ENCODE measurements around the gene DNPEP. TPM values are rescaled to one million over a fixed set of nuclear protein-coding genes. Genes with fewer than 3 reads are reported as not detected.

DNPEP gene
- total and polyA plus RNA-seq, 3 experiments from 2014 or later = 69.1 to 116 (median 112) TPM

- POLR2A ChIA-PET = no interaction called here
- no peak overlapping the region for H3K4me3 Mint-ChIP-seq
- peaks cover 3 to 14% (median 11%) of the 10 kb centered on the region in 3 donors for H3K4me1 Mint-ChIP-seq
- Histone ChIP-seq H3K9me3 (ENCODE audit: low read length) (no peaks in the 10 kb centered on the region), H3K27me3 (ENCODE audit: insufficient read depth, low read length, poor library complexity, severe bottlenecking) (peaks cover 5% of the 10 kb centered on the region), H3K4me1 (ENCODE audit: insufficient read depth, low read length) (peaks cover 10% of the 10 kb centered on the region), H3K36me3 (ENCODE audit: insufficient read depth, low read length) (no peaks in the 10 kb centered on the region), H3K4me3 (ENCODE audit: low read length) (no peak overlapping the region), H3K27ac (ENCODE audit: low read depth, low read length) (no peak overlapping the region)
- H3K9me3 Mint-ChIP-seq = no peaks in the 10 kb centered on the region
- CTCF ChIA-PET = interaction anchor here (1.0 kb wide), 1 partner anchor 23 kb away, joined by 3 read pairs; no protein-coding TSS in a partner anchor
- H3K27ac Mint-ChIP-seq = no peak overlapping the region
- no peak for DNase-seq
- peaks cover 17 to 49% of the 10 kb centered on the region in 2 donors for H3K27me3 Mint-ChIP-seq
- H3K36me3 Mint-ChIP-seq = no peaks in the 10 kb centered on the region
These were observed 64.3 kb downstream of the DNPEP start for GRCh38 chr2:219323434-219323833.

Other genes with a start within 250 kb of the DNPEP start
- 10 to 100 TPM; 22.4 to 24.5 TPM for gene NHEJ1, start 227.1 kb downstream of the DNPEP start, total RNA-seq
- 26.3 TPM for gene NHEJ1, start 227.1 kb downstream of the DNPEP start, polyA plus RNA-seq
- gene SLC23A3, start 217.9 kb downstream of the DNPEP start, total RNA-seq = 1 to 10 TPM; 2.3 to 2.6 TPM
- not detected for gene SLC23A3, start 217.9 kb downstream of the DNPEP start, polyA plus RNA-seq
- 10 to 100 TPM; 66.2 to 67.0 TPM for gene CNPPD1, start 211.0 kb downstream of the DNPEP start, total RNA-seq
- gene CNPPD1, start 211.0 kb downstream of the DNPEP start, polyA plus RNA-seq = 74.3 TPM
- 10 to 100 TPM; 67.6 to 76.1 TPM for gene RETREG2, start 209.6 kb downstream of the DNPEP start, total RNA-seq
- 65.9 TPM for gene RETREG2, start 209.6 kb downstream of the DNPEP start, polyA plus RNA-seq
- 10 to 100 TPM; 32.4 to 36.8 TPM for gene ZFAND2B, start 181.1 kb downstream of the DNPEP start, total RNA-seq
- 86.0 TPM for gene ZFAND2B, start 181.1 kb downstream of the DNPEP start, polyA plus RNA-seq
- 10 to 100 TPM; 22.1 to 22.8 TPM for gene ABCB6, start 169.0 kb downstream of the DNPEP start, total RNA-seq
- 2.1 TPM for gene ABCB6, start 169.0 kb downstream of the DNPEP start, polyA plus RNA-seq
- gene ATG9A, start 158.3 kb downstream of the DNPEP start, total RNA-seq = 10 to 100 TPM; 46.1 to 52.9 TPM
- gene ATG9A, start 158.3 kb downstream of the DNPEP start, polyA plus RNA-seq = 32.0 TPM
- gene ANKZF1, start 158.1 kb downstream of the DNPEP start, total RNA-seq = 10 to 100 TPM; 72.4 to 76.0 TPM
- gene ANKZF1, start 158.1 kb downstream of the DNPEP start, polyA plus RNA-seq = 32.5 TPM
- 1 to 10 TPM; 2.6 to 3.5 TPM for gene GLB1L, start 142.5 kb downstream of the DNPEP start, total RNA-seq
- gene GLB1L, start 142.5 kb downstream of the DNPEP start, polyA plus RNA-seq = 0.99 TPM
- 10 to 100 TPM; 23.0 to 26.1 TPM for gene STK16, start 142.4 kb downstream of the DNPEP start, total RNA-seq
- 18.6 TPM for gene STK16, start 142.4 kb downstream of the DNPEP start, polyA plus RNA-seq
- not detected for gene TUBA4B, start 134.7 kb downstream of the DNPEP start, total RNA-seq
- gene TUBA4B, start 134.7 kb downstream of the DNPEP start, polyA plus RNA-seq = not detected
- 100 to 1,000 TPM; 175 to 178 TPM for gene TUBA4A, start 134.0 kb downstream of the DNPEP start, total RNA-seq
- gene TUBA4A, start 134.0 kb downstream of the DNPEP start, polyA plus RNA-seq = 234 TPM
- 10 to 100 TPM; 48.5 to 56.4 TPM for gene DNAJB2, start 108.5 kb downstream of the DNPEP start, total RNA-seq
- 5.9 TPM for gene DNAJB2, start 108.5 kb downstream of the DNPEP start, polyA plus RNA-seq
- under 1 TPM in 1 of 2 experiments, not detected in 1; 0.11 TPM for gene PTPRN, start 78.5 kb downstream of the DNPEP start, total RNA-seq
- not detected for gene PTPRN, start 78.5 kb downstream of the DNPEP start, polyA plus RNA-seq
- not detected for gene RESP18, start 55.2 kb downstream of the DNPEP start, total RNA-seq
- gene RESP18, start 55.2 kb downstream of the DNPEP start, polyA plus RNA-seq = not detected
- gene DES, start 30.5 kb upstream of the DNPEP start, total RNA-seq = not detected
- not detected for gene DES, start 30.5 kb upstream of the DNPEP start, polyA plus RNA-seq
- gene SPEG, start 46.9 kb upstream of the DNPEP start, total RNA-seq = 1 to 10 TPM in 1 of 2 experiments, under 1 TPM in 1; 0.94 to 1.0 TPM
- gene SPEG, start 46.9 kb upstream of the DNPEP start, polyA plus RNA-seq = 0.48 TPM
- 10 to 100 TPM; 36.9 to 37.1 TPM for gene GMPPA, start 111.0 kb upstream of the DNPEP start, total RNA-seq
- gene GMPPA, start 111.0 kb upstream of the DNPEP start, polyA plus RNA-seq = 32.5 TPM
- not detected for gene ASIC4, start 126.6 kb upstream of the DNPEP start, total RNA-seq
- not detected for gene ASIC4, start 126.6 kb upstream of the DNPEP start, polyA plus RNA-seq
- gene CHPF, start 155.9 kb upstream of the DNPEP start, total RNA-seq = 10 to 100 TPM; 32.9 to 36.5 TPM
- gene CHPF, start 155.9 kb upstream of the DNPEP start, polyA plus RNA-seq = 8.7 TPM
- 1 to 10 TPM; 5.2 to 6.0 TPM for gene TMEM198, start 156.1 kb upstream of the DNPEP start, total RNA-seq
- gene TMEM198, start 156.1 kb upstream of the DNPEP start, polyA plus RNA-seq = not detected
- gene OBSL1, start 183.6 kb upstream of the DNPEP start, total RNA-seq = under 1 TPM; 0.48 to 0.69 TPM
- not detected for gene OBSL1, start 183.6 kb upstream of the DNPEP start, polyA plus RNA-seq
- not detected for gene INHA, start 184.4 kb upstream of the DNPEP start, total RNA-seq
- gene INHA, start 184.4 kb upstream of the DNPEP start, polyA plus RNA-seq = not detected
- gene STK11IP, start 209.9 kb upstream of the DNPEP start, total RNA-seq = 10 to 100 TPM; 26.2 to 32.2 TPM
- gene STK11IP, start 209.9 kb upstream of the DNPEP start, polyA plus RNA-seq = 12.6 TPM
- under 1 TPM in 1 of 2 experiments, not detected in 1; 0.13 TPM for gene SLC4A3, start 239.7 kb upstream of the DNPEP start, total RNA-seq
- gene SLC4A3, start 239.7 kb upstream of the DNPEP start, polyA plus RNA-seq = not detected

Data from CD8-positive, alpha-beta memory T cell (primary cell).